ENCODE data around the gene MYO1D.

Gene MYO1D

GRCh38 chr17:32567511-32567910 is 309.4 kb downstream of the MYO1D start:
- no peak overlapping the region for H3K27ac ChIP-seq (ENCODE audit: insufficient read depth, low read length, poor library complexity, severe bottlenecking)
- no peaks in the 10 kb centered on the region for H3K4me1 ChIP-seq (ENCODE audit: control insufficient read depth, insufficient read depth, low read length, poor library complexity, severe bottlenecking)
- no peak for DNase-seq

GRCh38 chr17:32567086-32567485 is 309.8 kb downstream of the MYO1D start:
- Histone ChIP-seq H3K4me3 (ENCODE audit: insufficient read depth, low read depth, low read length, poor library complexity, severe bottlenecking) (no peak overlapping the region), H3K4me1 (ENCODE audit: control insufficient read depth, insufficient read depth, low read length, poor library complexity, severe bottlenecking) (no peaks in the 10 kb centered on the region), H3K9me3 (ENCODE audit: control insufficient read depth, low read length) (no peaks in the 10 kb centered on the region), H3K36me3 (ENCODE audit: control insufficient read depth, insufficient read depth, low read length) (no peaks in the 10 kb centered on the region), H3K27me3 (replicated peaks; ENCODE audit: control insufficient read depth, insufficient read depth, low read length, poor library complexity, severe bottlenecking) (no peaks in the 10 kb centered on the region), H3K27ac (ENCODE audit: insufficient read depth, low read length, poor library complexity, severe bottlenecking) (no peak overlapping the region)
- DNase-seq: no peak

More at GRCh38 chr17:32567511-32567910, 309.4 kb downstream of the MYO1D start:
- no peaks in the 10 kb centered on the region for H3K27me3 ChIP-seq (replicated peaks; ENCODE audit: control insufficient read depth, insufficient read depth, low read length, poor library complexity, severe bottlenecking)
- no peaks in the 10 kb centered on the region for H3K9me3 ChIP-seq (ENCODE audit: control insufficient read depth, low read length)
- H3K36me3 ChIP-seq (ENCODE audit: control insufficient read depth, insufficient read depth, low read length): no peaks in the 10 kb centered on the region
- H3K4me3 ChIP-seq (ENCODE audit: insufficient read depth, low read depth, low read length, poor library complexity, severe bottlenecking): no peak overlapping the region

- no peaks in the 10 kb centered on the region for H3K36me3 ChIP-seq (ENCODE audit: control insufficient read depth, insufficient read depth, low read length)
- H3K27me3 ChIP-seq (replicated peaks; ENCODE audit: control insufficient read depth, insufficient read depth, low read length, poor library complexity, severe bottlenecking): no peaks in the 10 kb centered on the region
- no peak for DNase-seq
- H3K4me1 ChIP-seq (ENCODE audit: control insufficient read depth, insufficient read depth, low read length, poor library complexity, severe bottlenecking): no peaks in the 10 kb centered on the region
- no peaks in the 10 kb centered on the region for H3K9me3 ChIP-seq (ENCODE audit: control insufficient read depth, low read length)
- no peak overlapping the region for H3K27ac ChIP-seq (ENCODE audit: insufficient read depth, low read length, poor library complexity, severe bottlenecking)
- H3K4me3 ChIP-seq (ENCODE audit: insufficient read depth, low read depth, low read length, poor library complexity, severe bottlenecking): no peak overlapping the region
Observed at GRCh38 chr17:32566303-32566702, 310.6 kb downstream of the MYO1D start.

GRCh38 chr17:32565401-32565800 is 311.5 kb downstream of the MYO1D start:
- no peaks in the 10 kb centered on the region for H3K4me1 ChIP-seq (ENCODE audit: control insufficient read depth, insufficient read depth, low read length, poor library complexity, severe bottlenecking)
- H3K4me3 ChIP-seq (ENCODE audit: insufficient read depth, low read depth, low read length, poor library complexity, severe bottlenecking): no peak overlapping the region
- DNase-seq: no peak
- H3K27me3 ChIP-seq (replicated peaks; ENCODE audit: control insufficient read depth, insufficient read depth, low read length, poor library complexity, severe bottlenecking): no peaks in the 10 kb centered on the region
- H3K27ac ChIP-seq (ENCODE audit: insufficient read depth, low read length, poor library complexity, severe bottlenecking): no peak overlapping the region
- H3K9me3 ChIP-seq (ENCODE audit: control insufficient read depth, low read length): no peaks in the 10 kb centered on the region
- H3K36me3 ChIP-seq (ENCODE audit: control insufficient read depth, insufficient read depth, low read length): no peaks in the 10 kb centered on the region

GRCh38 chr17:32564325-32564724 is 312.6 kb downstream of the MYO1D start:
- no peaks in the 10 kb centered on the region for H3K9me3 ChIP-seq (ENCODE audit: control insufficient read depth, low read length)
- H3K4me3 ChIP-seq (ENCODE audit: insufficient read depth, low read depth, low read length, poor library complexity, severe bottlenecking): no peak overlapping the region
- H3K27ac ChIP-seq (ENCODE audit: insufficient read depth, low read length, poor library complexity, severe bottlenecking): no peak overlapping the region
- H3K36me3 ChIP-seq (ENCODE audit: control insufficient read depth, insufficient read depth, low read length): no peaks in the 10 kb centered on the region
- H3K27me3 ChIP-seq (replicated peaks; ENCODE audit: control insufficient read depth, insufficient read depth, low read length, poor library complexity, severe bottlenecking): no peaks in the 10 kb centered on the region
- no peak for DNase-seq
- H3K4me1 ChIP-seq (ENCODE audit: control insufficient read depth, insufficient read depth, low read length, poor library complexity, severe bottlenecking): no peaks in the 10 kb centered on the region

GRCh38 chr17:32563583-32563982 is 313.3 kb downstream of the MYO1D start:
- Histone ChIP-seq H3K36me3 (ENCODE audit: control insufficient read depth, insufficient read depth, low read length) (no peaks in the 10 kb centered on the region), H3K4me3 (ENCODE audit: insufficient read depth, low read depth, low read length, poor library complexity, severe bottlenecking) (no peak overlapping the region), H3K27ac (ENCODE audit: insufficient read depth, low read length, poor library complexity, severe bottlenecking) (no peak overlapping the region), H3K27me3 (replicated peaks; ENCODE audit: control insufficient read depth, insufficient read depth, low read length, poor library complexity, severe bottlenecking) (no peaks in the 10 kb centered on the region), H3K4me1 (ENCODE audit: control insufficient read depth, insufficient read depth, low read length, poor library complexity, severe bottlenecking) (no peaks in the 10 kb centered on the region), H3K9me3 (ENCODE audit: control insufficient read depth, low read length) (no peaks in the 10 kb centered on the region)
- DNase-seq: no peak

- no peaks in the 10 kb centered on the region for H3K9me3 ChIP-seq (ENCODE audit: control insufficient read depth, low read length)
- H3K27me3 ChIP-seq (replicated peaks; ENCODE audit: control insufficient read depth, insufficient read depth, low read length, poor library complexity, severe bottlenecking): no peaks in the 10 kb centered on the region
- H3K4me3 ChIP-seq (ENCODE audit: insufficient read depth, low read depth, low read length, poor library complexity, severe bottlenecking): no peak overlapping the region
- H3K36me3 ChIP-seq (ENCODE audit: control insufficient read depth, insufficient read depth, low read length): no peaks in the 10 kb centered on the region
- DNase-seq: no peak
- no peak overlapping the region for H3K27ac ChIP-seq (ENCODE audit: insufficient read depth, low read length, poor library complexity, severe bottlenecking)
- no peaks in the 10 kb centered on the region for H3K4me1 ChIP-seq (ENCODE audit: control insufficient read depth, insufficient read depth, low read length, poor library complexity, severe bottlenecking)
Observed at GRCh38 chr17:32558997-32559650, 317.8 kb downstream of the MYO1D start.

GRCh38 chr17:32558326-32558955 is 318.5 kb downstream of the MYO1D start:
- H3K27ac ChIP-seq (ENCODE audit: insufficient read depth, low read length, poor library complexity, severe bottlenecking): no peak overlapping the region
- no peaks in the 10 kb centered on the region for H3K36me3 ChIP-seq (ENCODE audit: control insufficient read depth, insufficient read depth, low read length)
- H3K4me3 ChIP-seq (ENCODE audit: insufficient read depth, low read depth, low read length, poor library complexity, severe bottlenecking): no peak overlapping the region
- no peaks in the 10 kb centered on the region for H3K27me3 ChIP-seq (replicated peaks; ENCODE audit: control insufficient read depth, insufficient read depth, low read length, poor library complexity, severe bottlenecking)
- no peaks in the 10 kb centered on the region for H3K9me3 ChIP-seq (ENCODE audit: control insufficient read depth, low read length)
- no peak for DNase-seq
- H3K4me1 ChIP-seq (ENCODE audit: control insufficient read depth, insufficient read depth, low read length, poor library complexity, severe bottlenecking): no peaks in the 10 kb centered on the region

- Histone ChIP-seq H3K27ac (ENCODE audit: insufficient read depth, low read length, poor library complexity, severe bottlenecking) (no peak overlapping the region), H3K4me3 (ENCODE audit: insufficient read depth, low read depth, low read length, poor library complexity, severe bottlenecking) (no peak overlapping the region), H3K27me3 (replicated peaks; ENCODE audit: control insufficient read depth, insufficient read depth, low read length, poor library complexity, severe bottlenecking) (no peaks in the 10 kb centered on the region), H3K36me3 (ENCODE audit: control insufficient read depth, insufficient read depth, low read length) (no peaks in the 10 kb centered on the region), H3K9me3 (ENCODE audit: control insufficient read depth, low read length) (no peaks in the 10 kb centered on the region), H3K4me1 (ENCODE audit: control insufficient read depth, insufficient read depth, low read length, poor library complexity, severe bottlenecking) (peaks cover 4% of the 10 kb centered on the region)
- DNase-seq: no peak
Observed at GRCh38 chr17:32555611-32556310, 321.2 kb downstream of the MYO1D start.

GRCh38 chr17:32553168-32553567 is 323.8 kb downstream of the MYO1D start:
- H3K4me1 ChIP-seq (ENCODE audit: control insufficient read depth, insufficient read depth, low read length, poor library complexity, severe bottlenecking): peaks cover 6% of the 10 kb centered on the region
- H3K9me3 ChIP-seq (ENCODE audit: control insufficient read depth, low read length): no peaks in the 10 kb centered on the region
- no peak for DNase-seq
- no peaks in the 10 kb centered on the region for H3K27me3 ChIP-seq (replicated peaks; ENCODE audit: control insufficient read depth, insufficient read depth, low read length, poor library complexity, severe bottlenecking)
- no peak overlapping the region for H3K4me3 ChIP-seq (ENCODE audit: insufficient read depth, low read depth, low read length, poor library complexity, severe bottlenecking)
- no peak overlapping the region for H3K27ac ChIP-seq (ENCODE audit: insufficient read depth, low read length, poor library complexity, severe bottlenecking)
- H3K36me3 ChIP-seq (ENCODE audit: control insufficient read depth, insufficient read depth, low read length): no peaks in the 10 kb centered on the region

Data from effector memory CD4-positive, alpha-beta T cell (primary cell).